Loucy (cell line): ENCODE results near the gene ASPHD1.
A peak's percentile ranks its signal among the peaks of the same experiment; 100 is the strongest.
"Not testable (repeated sequence)": the region's sequence is repeated elsewhere in the genome, so short reads cannot be mapped to it uniquely, and the experiment has no call there.

Experiments used
- H2AFZ ChIP-seq: fragments of 200-600 bp; sonication (generic); 2 replicates; pipeline ENCODE4 v1.6.0; 2016; ENCODE audit warnings: antibody characterized with exemption, mild to moderate bottlenecking, low read length, moderate library complexity
- H3F3A ChIP-seq: fragments of 200-600 bp; 2 replicates; pipeline ENCODE4 v1.6.0; 2016; ENCODE audit warnings: antibody characterized with exemption, low read depth, mild to moderate bottlenecking
- H3K27me3 ChIP-seq: fragments of 200-600 bp; sonication (generic); 2 replicates; pipeline ENCODE4 v1.6.1; 2014; ENCODE audit warnings: low read length, mild to moderate bottlenecking; ENCODE audit not compliant: insufficient read depth, poor library complexity, severe bottlenecking
- H3K36me3 ChIP-seq: fragments of 200-600 bp; sonication (generic); 2 replicates; pipeline ENCODE4 v1.6.1; 2016; ENCODE audit warnings: low read length; ENCODE audit not compliant: insufficient read depth
- H3K4me1 ChIP-seq: fragments of 200-600 bp; sonication (generic); 2 replicates; pipeline ENCODE4 v1.5.1; 2014; ENCODE audit warnings: low read length, mild to moderate bottlenecking; ENCODE audit not compliant: insufficient read depth, poor library complexity, severe bottlenecking
- H3K4me2 ChIP-seq: fragments of 200-600 bp; sonication (generic); 2 replicates; pipeline ENCODE4 v1.6.0; 2014; ENCODE audit warnings: antibody characterized with exemption, low read length, low read depth, mild to moderate bottlenecking; ENCODE audit not compliant: poor library complexity, severe bottlenecking
- H3K4me3 ChIP-seq: fragments of 200-600 bp; sonication (generic); 2 replicates; pipeline ENCODE4 v1.5.1; 2014; ENCODE audit warnings: low read length, mild to moderate bottlenecking, mixed read lengths; ENCODE audit not compliant: poor library complexity, severe bottlenecking
- H3K79me2 ChIP-seq: fragments of 200-600 bp; sonication (generic); 2 replicates; pipeline ENCODE4 v1.6.1; 2014; ENCODE audit warnings: low read length; ENCODE audit not compliant: insufficient read depth
- H3K9ac ChIP-seq: fragments of 200-600 bp; sonication (generic); 2 replicates; pipeline ENCODE4 v1.6.0; 2014; ENCODE audit warnings: mild to moderate bottlenecking, low read depth, low read length, moderate library complexity; ENCODE audit not compliant: poor library complexity, severe bottlenecking
- H3K9me2 ChIP-seq: fragments of 200-600 bp; sonication (generic); replicated peaks from 2 replicates; pipeline ENCODE4 v1.6.1; 2016; ENCODE audit warnings: low read depth, low read length, mixed read lengths
- H3K9me3 ChIP-seq: fragments of 200-600 bp; sonication (generic); 2 replicates; pipeline ENCODE4 v1.6.1; 2014; ENCODE audit warnings: mild to moderate bottlenecking, antibody characterized with exemption, low read length, low read depth; ENCODE audit not compliant: insufficient read depth
- H4K20me1 ChIP-seq: fragments of 200-600 bp; sonication (generic); 2 replicates; pipeline ENCODE4 v1.6.0; 2014; ENCODE audit warnings: antibody characterized with exemption, low read length, mild to moderate bottlenecking; ENCODE audit not compliant: insufficient read depth, poor library complexity, severe bottlenecking
- EZH2phosphoT487 ChIP-seq: fragments of 200-600 bp; IDR thresholded peaks from 2 replicates; pipeline ENCODE4 v1.6.1; 2018; ENCODE audit warnings: antibody characterized with exemption, mild to moderate bottlenecking, moderate library complexity, borderline replicate concordance
- TF ChIP-seq, protein P1 (sequence below): fragments of 200-600 bp; sonication (generic); conservative IDR thresholded peaks from 2 replicates; pipeline ENCODE4 v1.5.1; 2014; ENCODE audit warnings: mild to moderate bottlenecking, antibody characterized with exemption, low read length

Gene ASPHD1

DNA sequence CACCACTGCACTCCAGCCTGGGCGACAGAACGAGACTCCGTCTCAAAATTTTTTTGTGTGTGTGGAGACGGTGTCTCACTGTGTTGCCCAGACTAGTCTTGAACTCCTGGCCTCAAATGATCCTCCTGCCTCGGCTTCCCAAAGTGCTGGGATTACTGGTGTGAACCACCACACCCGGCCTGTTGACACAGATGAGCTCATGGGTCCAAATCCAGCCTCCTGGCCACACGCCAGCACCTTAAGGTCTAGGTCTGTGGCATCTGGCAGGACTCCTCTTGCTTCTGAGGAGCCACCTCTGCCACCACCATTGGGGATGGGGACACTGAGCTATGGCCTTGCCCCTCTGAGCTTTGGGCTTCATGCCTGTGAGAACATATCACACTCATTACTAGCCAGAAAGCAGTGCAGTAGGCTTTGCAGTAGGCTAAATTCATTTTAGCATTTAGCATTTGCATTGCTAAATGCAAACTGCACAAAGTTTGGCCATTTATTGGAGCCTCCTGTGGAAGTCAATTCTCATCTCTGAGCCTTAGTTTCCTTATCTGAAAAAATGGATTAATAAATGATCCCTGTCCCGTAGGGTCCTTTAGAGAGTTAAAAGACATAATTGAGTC lies 31.8 kb upstream of the ASPHD1 start:
- no peaks in the 10 kb centered on the region for H3K36me3 ChIP-seq
- H3K9ac ChIP-seq: no peak overlapping the region
- H3K4me3 ChIP-seq: no peak overlapping the region
- peaks cover 5% of the 10 kb centered on the region for H3K4me1 ChIP-seq
- H4K20me1 ChIP-seq: no peaks in the 10 kb centered on the region
- no peaks in the 10 kb centered on the region for H3K27me3 ChIP-seq
- H3K9me2 ChIP-seq: no peaks in the 10 kb centered on the region
- H3K9me3 ChIP-seq: no peaks in the 10 kb centered on the region
- 0 out of 2 replicates have a peak overlapping the region, but pooled peaks have one; percentile 27 for H2AFZ ChIP-seq
- H3K79me2 ChIP-seq: no peaks in the 10 kb centered on the region
- TF ChIP-seq EZH2phosphoT487: no peak
- TF ChIP-seq, protein P1, sequence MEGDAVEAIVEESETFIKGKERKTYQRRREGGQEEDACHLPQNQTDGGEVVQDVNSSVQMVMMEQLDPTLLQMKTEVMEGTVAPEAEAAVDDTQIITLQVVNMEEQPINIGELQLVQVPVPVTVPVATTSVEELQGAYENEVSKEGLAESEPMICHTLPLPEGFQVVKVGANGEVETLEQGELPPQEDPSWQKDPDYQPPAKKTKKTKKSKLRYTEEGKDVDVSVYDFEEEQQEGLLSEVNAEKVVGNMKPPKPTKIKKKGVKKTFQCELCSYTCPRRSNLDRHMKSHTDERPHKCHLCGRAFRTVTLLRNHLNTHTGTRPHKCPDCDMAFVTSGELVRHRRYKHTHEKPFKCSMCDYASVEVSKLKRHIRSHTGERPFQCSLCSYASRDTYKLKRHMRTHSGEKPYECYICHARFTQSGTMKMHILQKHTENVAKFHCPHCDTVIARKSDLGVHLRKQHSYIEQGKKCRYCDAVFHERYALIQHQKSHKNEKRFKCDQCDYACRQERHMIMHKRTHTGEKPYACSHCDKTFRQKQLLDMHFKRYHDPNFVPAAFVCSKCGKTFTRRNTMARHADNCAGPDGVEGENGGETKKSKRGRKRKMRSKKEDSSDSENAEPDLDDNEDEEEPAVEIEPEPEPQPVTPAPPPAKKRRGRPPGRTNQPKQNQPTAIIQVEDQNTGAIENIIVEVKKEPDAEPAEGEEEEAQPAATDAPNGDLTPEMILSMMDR: no peak
- H3K4me2 ChIP-seq: no peak overlapping the region
- H3F3A ChIP-seq: no peaks in the 10 kb centered on the region

- H4K20me1 ChIP-seq, H3K4me1 ChIP-seq, H3K27me3 ChIP-seq, H3K9me2 ChIP-seq, H3K79me2 ChIP-seq, H2AFZ ChIP-seq, H3K9me3 ChIP-seq, H3K36me3 ChIP-seq, H3F3A ChIP-seq, H3K9ac ChIP-seq, H3K4me2 ChIP-seq, H3K4me3 ChIP-seq: not testable (repeated sequence)
Observed at GRCh38 chr16:29869067-29869466, 31.2 kb upstream of the ASPHD1 start.

GRCh38 chr16:29871822-29872546 lies 28.3 kb upstream of the ASPHD1 start:
- no peaks in the 10 kb centered on the region for H4K20me1 ChIP-seq
- no peaks in the 10 kb centered on the region for H3K79me2 ChIP-seq
- no peak overlapping the region for H3K4me2 ChIP-seq
- H3K9ac ChIP-seq: no peak overlapping the region
- no peaks in the 10 kb centered on the region for H3K36me3 ChIP-seq
- no peaks in the 10 kb centered on the region for H3F3A ChIP-seq
- H3K4me3 ChIP-seq: no peak overlapping the region
- peaks cover 5% of the 10 kb centered on the region for H3K4me1 ChIP-seq
- TF ChIP-seq EZH2phosphoT487: no peak
- TF ChIP-seq, protein P1: no peak
- no peaks in the 10 kb centered on the region for H3K9me3 ChIP-seq
- no peak overlapping the region for H2AFZ ChIP-seq
- no peaks in the 10 kb centered on the region for H3K9me2 ChIP-seq
- no peaks in the 10 kb centered on the region for H3K27me3 ChIP-seq
